Measurements from ENCODE around the gene SMCP.
A peak's percentile ranks its signal among the peaks of the same experiment; 100 is the strongest.

SMCP gene, protein sequence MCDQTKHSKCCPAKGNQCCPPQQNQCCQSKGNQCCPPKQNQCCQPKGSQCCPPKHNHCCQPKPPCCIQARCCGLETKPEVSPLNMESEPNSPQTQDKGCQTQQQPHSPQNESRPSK

GRCh38 chr1:152878042-152878441, at the start of gene SMCP:
Gene SMCP (plus strand): TSS chr1:152878322. CDS start chr1:152884423, 6,101 bp downstream.
- no peak within 1 kb of the TSS for H3K9ac ChIP-seq (ENCODE audit: low read depth, low read length, poor library complexity, severe bottlenecking)
- H3K9me3 ChIP-seq (ENCODE audit: insufficient read depth, low read depth, low read length): no peaks in the 10 kb centered on the region
- no peak within 1 kb of the TSS for H3K4me3 ChIP-seq (ENCODE audit: low read length, poor library complexity, severe bottlenecking)
- no peaks in the 10 kb centered on the region for H3K9me2 ChIP-seq (replicated peaks; ENCODE audit: low read depth, low read length)
- H4K20me1 ChIP-seq (ENCODE audit: insufficient read depth, low read length, poor library complexity, severe bottlenecking): no peaks in the 10 kb centered on the region
- no peaks in the 10 kb centered on the region for H3F3A ChIP-seq (ENCODE audit: low read depth)
- H3K4me2 ChIP-seq (ENCODE audit: low read depth, low read length, poor library complexity, severe bottlenecking): no peak within 1 kb of the TSS
- H2AFZ ChIP-seq (ENCODE audit: low read length): no peak within 1 kb of the TSS
- no peaks in the 10 kb centered on the region for H3K27me3 ChIP-seq (ENCODE audit: insufficient read depth, low read length, poor library complexity, severe bottlenecking)
- TF ChIP-seq CTCF (conservative IDR thresholded peaks at IDR 0.05; ENCODE audit: low read length) (peak; percentile 66), EZH2phosphoT487 (IDR thresholded peaks at IDR 0.05; ENCODE audit: borderline replicate concordance) (no peak)
- H3K36me3 ChIP-seq (ENCODE audit: insufficient read depth, low read length): no peaks in the 10 kb centered on the region
- H3K79me2 ChIP-seq (ENCODE audit: insufficient read depth, low read length): no peaks in the 10 kb centered on the region
- H3K4me1 ChIP-seq (ENCODE audit: insufficient read depth, low read length, poor library complexity, severe bottlenecking): no peaks in the 10 kb centered on the region

DNA sequence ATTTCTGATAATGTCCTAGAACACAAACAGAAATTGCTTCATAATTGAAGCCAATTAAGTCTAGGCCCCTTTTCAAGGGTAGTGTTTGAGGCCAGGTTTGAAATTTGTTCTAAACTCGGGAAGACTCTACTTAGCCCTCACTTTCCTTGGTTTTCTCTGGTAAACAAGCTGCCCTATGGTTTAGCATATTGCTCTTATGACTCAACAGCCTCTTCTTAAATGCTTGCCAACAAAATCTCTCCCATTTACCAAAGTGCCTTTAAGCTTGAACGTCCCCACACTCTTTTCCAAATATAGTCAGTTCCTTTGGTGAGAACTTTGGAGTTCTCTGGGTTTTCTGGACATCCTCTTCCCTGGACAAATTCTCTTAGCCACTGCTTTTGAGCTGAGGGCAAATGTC, 41.3 kb upstream of the SMCP start:
- Histone ChIP-seq H3K9me3 (ENCODE audit: insufficient read depth, low read depth, low read length) (no peaks in the 10 kb centered on the region), H3K36me3 (ENCODE audit: insufficient read depth, low read length) (no peaks in the 10 kb centered on the region), H3F3A (ENCODE audit: low read depth) (no peaks in the 10 kb centered on the region), H3K9me2 (replicated peaks; ENCODE audit: low read depth, low read length) (no peaks in the 10 kb centered on the region), H3K4me3 (ENCODE audit: low read length, poor library complexity, severe bottlenecking) (no peak overlapping the region), H3K4me2 (ENCODE audit: low read depth, low read length, poor library complexity, severe bottlenecking) (no peak overlapping the region), H3K4me1 (ENCODE audit: insufficient read depth, low read length, poor library complexity, severe bottlenecking) (no peaks in the 10 kb centered on the region), H3K9ac (ENCODE audit: low read depth, low read length, poor library complexity, severe bottlenecking) (no peak overlapping the region), H2AFZ (ENCODE audit: low read length) (no peak overlapping the region), H3K79me2 (ENCODE audit: insufficient read depth, low read length) (no peaks in the 10 kb centered on the region), H3K27me3 (ENCODE audit: insufficient read depth, low read length, poor library complexity, severe bottlenecking) (no peaks in the 10 kb centered on the region), H4K20me1 (ENCODE audit: insufficient read depth, low read length, poor library complexity, severe bottlenecking) (no peaks in the 10 kb centered on the region)
- TF ChIP-seq CTCF (conservative IDR thresholded peaks at IDR 0.05; ENCODE audit: low read length): no peak
- TF ChIP-seq EZH2phosphoT487 (IDR thresholded peaks at IDR 0.05; ENCODE audit: borderline replicate concordance): no peak

- Histone ChIP-seq H3K4me1 (ENCODE audit: insufficient read depth, low read length, poor library complexity, severe bottlenecking) (no peaks in the 10 kb centered on the region), H3K9me3 (ENCODE audit: insufficient read depth, low read depth, low read length) (no peaks in the 10 kb centered on the region), H3K9me2 (replicated peaks; ENCODE audit: low read depth, low read length) (no peaks in the 10 kb centered on the region), H3K9ac (ENCODE audit: low read depth, low read length, poor library complexity, severe bottlenecking) (no peak within 1 kb of the TSS), H3K4me3 (ENCODE audit: low read length, poor library complexity, severe bottlenecking) (no peak within 1 kb of the TSS), H3K36me3 (ENCODE audit: insufficient read depth, low read length) (no peaks in the 10 kb centered on the region), H2AFZ (ENCODE audit: low read length) (no peak within 1 kb of the TSS), H4K20me1 (ENCODE audit: insufficient read depth, low read length, poor library complexity, severe bottlenecking) (no peaks in the 10 kb centered on the region), H3K4me2 (ENCODE audit: low read depth, low read length, poor library complexity, severe bottlenecking) (no peak within 1 kb of the TSS), H3F3A (ENCODE audit: low read depth) (no peaks in the 10 kb centered on the region), H3K79me2 (ENCODE audit: insufficient read depth, low read length) (no peaks in the 10 kb centered on the region), H3K27me3 (ENCODE audit: insufficient read depth, low read length, poor library complexity, severe bottlenecking) (no peaks in the 10 kb centered on the region)
- TF ChIP-seq CTCF (conservative IDR thresholded peaks at IDR 0.05; ENCODE audit: low read length) (no peak), EZH2phosphoT487 (IDR thresholded peaks at IDR 0.05; ENCODE audit: borderline replicate concordance) (no peak)
Measured at GRCh38 chr1:152842556-152842955, 35.6 kb upstream of the SMCP start, which contains the start of gene LCE6A. Gene LCE6A (plus strand): TSS chr1:152842856. CDS start chr1:152843521, 665 bp downstream.
